Activated CD4-positive, CD25-positive, alpha-beta regulatory T cell treated with anti-CD3 and anti-CD28 coated beads, Interleukin-2, amount 50 U/mL, for 24 hours (primary cell): Measurements from ENCODE around the gene FPR1.

ENCODE experiments used
- ATAC-seq, 2 donors: fragments of 150-1000 bp; cut with Tn5 transposase; one replicate each; pipeline ENCODE4 v1.10.0; 2021; ENCODE audit warnings: mild to moderate bottlenecking in 1 of 2, moderate library complexity in 1 of 2

Gene FPR1

GRCh38 chr19:51703575-51704515 lies 47.8 kb downstream of the FPR1 start:
- ATAC-seq = peak; percentile 92 to 94

GRCh38 chr19:51702825-51703574 lies 48.7 kb downstream of the FPR1 start:
- ATAC-seq = no peak

GRCh38 chr19:51702103-51702824 lies 49.4 kb downstream of the FPR1 start:
- ATAC-seq = no peak

GRCh38 chr19:51701468-51702100 lies 50.1 kb downstream of the FPR1 start:
- no peak for ATAC-seq

GRCh38 chr19:51699170-51699569 lies 52.5 kb downstream of the FPR1 start:
- ATAC-seq = no peak

GRCh38 chr19:51698296-51698695 lies 53.4 kb downstream of the FPR1 start:
- ATAC-seq = no peak

GRCh38 chr19:51697169-51697776 lies 54.4 kb downstream of the FPR1 start:
- no peak for ATAC-seq

- ATAC-seq = no peak
Measured at GRCh38 chr19:51696606-51697005, 55.1 kb downstream of the FPR1 start.
